Measurements from ENCODE around the gene PCDH9.
"Not testable (repeated sequence)": the region's sequence is repeated elsewhere in the genome, so short reads cannot be mapped to it uniquely, and the experiment has no call there.

Gene PCDH9

GRCh38 chr13:66301482-66301881 lies 928.7 kb downstream of the PCDH9 start:
- DNase-seq, result no peak

GRCh38 chr13:66301006-66301405 lies 929.1 kb downstream of the PCDH9 start:
- DNase-seq, result no peak

GRCh38 chr13:66296875-66297274 lies 933.3 kb downstream of the PCDH9 start:
- no peak for DNase-seq

GRCh38 chr13:66296328-66296727 lies 933.8 kb downstream of the PCDH9 start:
- no peak for DNase-seq

GRCh38 chr13:66286806-66287205 lies 943.3 kb downstream of the PCDH9 start:
- not testable (repeated sequence) for DNase-seq

GRCh38 chr13:66275416-66275815 lies 954.7 kb downstream of the PCDH9 start:
- DNase-seq, result no peak

- DNase-seq, result no peak
These were observed 957.1 kb downstream of the PCDH9 start for GRCh38 chr13:66273011-66273410.

GRCh38 chr13:66266761-66267160 lies 963.4 kb downstream of the PCDH9 start:
- DNase-seq, result no peak

GRCh38 chr13:66266348-66266747 lies 963.8 kb downstream of the PCDH9 start:
- DNase-seq, result no peak

GRCh38 chr13:66265371-66265770 lies 964.8 kb downstream of the PCDH9 start:
- no peak for DNase-seq

- DNase-seq, result no peak
These were observed 965.2 kb downstream of the PCDH9 start for GRCh38 chr13:66264971-66265370.

- no peak for DNase-seq
These were observed 967.8 kb downstream of the PCDH9 start for GRCh38 chr13:66262330-66262729.

- not testable (repeated sequence) for DNase-seq
These were observed 970.7 kb downstream of the PCDH9 start for GRCh38 chr13:66259426-66259825.
